Ishikawa (cell line): Measurements from ENCODE around the gene DACT3.

Experiments used
- CEBPB ChIP-seq: IDR thresholded peaks from 2 replicates; pipeline ENCODE4 v1.6.1; 2012
- CREB1 ChIP-seq: IDR thresholded peaks from 2 replicates; pipeline ENCODE4 v1.6.1; 2012; ENCODE audit warnings: low read depth
- EGR1 ChIP-seq: IDR thresholded peaks from 2 replicates; pipeline ENCODE4 v1.6.1; 2012
- EP300 ChIP-seq: IDR thresholded peaks from 2 replicates; pipeline ENCODE4 v1.6.1; 2012; ENCODE audit warnings: borderline replicate concordance
- RAD21 ChIP-seq: IDR thresholded peaks from 2 replicates; pipeline ENCODE4 v1.6.1; 2012; ENCODE audit warnings: low read depth
- TAF1 ChIP-seq: IDR thresholded peaks from 2 replicates; pipeline ENCODE4 v1.6.1; 2012; ENCODE audit warnings: low read depth, mild to moderate bottlenecking
- TEAD4 ChIP-seq: IDR thresholded peaks from 2 replicates; pipeline ENCODE4 v1.6.1; 2012
- TF ChIP-seq, protein P1 (sequence below): IDR thresholded peaks from 2 replicates; pipeline ENCODE4 v1.6.1; 2012; ENCODE audit warnings: low read depth, mild to moderate bottlenecking
- TF ChIP-seq, protein P2 (sequence below): IDR thresholded peaks from 2 replicates; pipeline ENCODE4 v1.6.1; 2012

DNA sequence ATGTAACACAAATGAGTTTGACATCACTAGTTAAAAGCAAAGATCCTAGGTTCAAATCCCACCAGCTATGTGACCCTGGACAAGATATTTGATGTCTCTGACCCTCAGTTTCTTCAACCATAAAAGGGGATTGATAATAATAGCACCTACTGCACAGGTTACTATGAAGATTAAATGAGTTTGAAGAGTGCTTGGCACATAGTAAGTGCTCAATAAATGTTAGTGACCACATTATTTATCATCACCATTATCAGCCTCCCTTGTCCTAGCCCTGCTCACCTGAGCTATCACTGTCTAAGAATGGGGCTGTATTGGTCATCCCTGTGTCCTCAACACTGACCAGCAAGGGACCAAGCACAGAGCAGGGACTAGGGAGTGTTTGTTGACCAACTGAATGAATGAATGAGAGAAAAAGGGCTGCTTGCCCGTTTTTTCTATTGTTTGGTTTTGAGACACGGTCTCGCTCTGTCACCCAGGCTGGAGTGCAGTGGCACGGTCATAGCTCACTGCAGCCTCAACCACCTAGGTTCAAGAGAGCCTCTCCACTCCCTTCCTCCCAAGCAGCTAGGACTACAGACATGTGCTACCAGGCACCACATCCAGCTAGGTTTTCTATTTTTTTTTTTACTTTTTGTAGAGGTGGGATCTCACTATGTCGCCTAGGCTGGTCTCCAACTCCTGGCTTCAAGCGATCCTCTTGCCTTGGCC, 26.6 kb upstream of the DACT3 start:
- TF ChIP-seq EGR1 (no peak), CEBPB (no peak), TAF1 (no peak), RAD21 (no peak), EP300 (no peak), TEAD4 (no peak), CREB1 (no peak)
- TF ChIP-seq, protein P1, sequence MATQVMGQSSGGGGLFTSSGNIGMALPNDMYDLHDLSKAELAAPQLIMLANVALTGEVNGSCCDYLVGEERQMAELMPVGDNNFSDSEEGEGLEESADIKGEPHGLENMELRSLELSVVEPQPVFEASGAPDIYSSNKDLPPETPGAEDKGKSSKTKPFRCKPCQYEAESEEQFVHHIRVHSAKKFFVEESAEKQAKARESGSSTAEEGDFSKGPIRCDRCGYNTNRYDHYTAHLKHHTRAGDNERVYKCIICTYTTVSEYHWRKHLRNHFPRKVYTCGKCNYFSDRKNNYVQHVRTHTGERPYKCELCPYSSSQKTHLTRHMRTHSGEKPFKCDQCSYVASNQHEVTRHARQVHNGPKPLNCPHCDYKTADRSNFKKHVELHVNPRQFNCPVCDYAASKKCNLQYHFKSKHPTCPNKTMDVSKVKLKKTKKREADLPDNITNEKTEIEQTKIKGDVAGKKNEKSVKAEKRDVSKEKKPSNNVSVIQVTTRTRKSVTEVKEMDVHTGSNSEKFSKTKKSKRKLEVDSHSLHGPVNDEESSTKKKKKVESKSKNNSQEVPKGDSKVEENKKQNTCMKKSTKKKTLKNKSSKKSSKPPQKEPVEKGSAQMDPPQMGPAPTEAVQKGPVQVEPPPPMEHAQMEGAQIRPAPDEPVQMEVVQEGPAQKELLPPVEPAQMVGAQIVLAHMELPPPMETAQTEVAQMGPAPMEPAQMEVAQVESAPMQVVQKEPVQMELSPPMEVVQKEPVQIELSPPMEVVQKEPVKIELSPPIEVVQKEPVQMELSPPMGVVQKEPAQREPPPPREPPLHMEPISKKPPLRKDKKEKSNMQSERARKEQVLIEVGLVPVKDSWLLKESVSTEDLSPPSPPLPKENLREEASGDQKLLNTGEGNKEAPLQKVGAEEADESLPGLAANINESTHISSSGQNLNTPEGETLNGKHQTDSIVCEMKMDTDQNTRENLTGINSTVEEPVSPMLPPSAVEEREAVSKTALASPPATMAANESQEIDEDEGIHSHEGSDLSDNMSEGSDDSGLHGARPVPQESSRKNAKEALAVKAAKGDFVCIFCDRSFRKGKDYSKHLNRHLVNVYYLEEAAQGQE = no peak
- TF ChIP-seq, protein P2, sequence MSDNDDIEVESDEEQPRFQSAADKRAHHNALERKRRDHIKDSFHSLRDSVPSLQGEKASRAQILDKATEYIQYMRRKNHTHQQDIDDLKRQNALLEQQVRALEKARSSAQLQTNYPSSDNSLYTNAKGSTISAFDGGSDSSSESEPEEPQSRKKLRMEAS = no peak
